Kidney (tissue), 14 donors: Measurements from ENCODE around the gene ZNF217. TPM values are rescaled to one million over a fixed set of nuclear protein-coding genes. Genes with fewer than 3 reads are reported as not detected.
"Not testable (repeated sequence)": the region's sequence is repeated elsewhere in the genome, so short reads cannot be mapped to it uniquely, and the experiment has no call there.

Source experiments
- DNase-seq, 5 donors: peaks; one replicate each; pipeline ENCODE4 v3.0.0-alpha.2; 2013 to 2020
- FAIRE-seq: peaks from 2 replicates; lab custom pipeline; 2012; peaks lifted over from hg19 to GRCh38; lab: Jason Lieb, UNC
- H3K27ac ChIP-seq, 2 donors: one replicate each; pipeline ENCODE4 v1.7.0; 2013; ENCODE audit warnings: low read depth in 2 of 2, low read length in 2 of 2, inconsistent platforms in 1 of 2
- H3K27me3 ChIP-seq: one replicate; pipeline ENCODE4 v1.7.1; 2013; ENCODE audit warnings: low read length, inconsistent platforms; ENCODE audit not compliant: control insufficient read depth, insufficient read depth
- H3K36me3 ChIP-seq, 3 donors: one replicate each; pipeline versions ENCODE4 v1.7.0 to v1.7.1; 2013; ENCODE audit warnings: low read length in 3 of 3, control low read depth in 1 of 3, inconsistent platforms in 1 of 3; ENCODE audit not compliant: insufficient read depth in 3 of 3, control insufficient read depth in 2 of 3
- H3K4me1 ChIP-seq, 3 donors: one replicate each; pipeline versions ENCODE4 v1.7.0 to v1.7.1; 2013; ENCODE audit warnings: low read length in 3 of 3, inconsistent platforms in 1 of 3, low read depth in 1 of 3; ENCODE audit not compliant: control insufficient read depth in 2 of 3, insufficient read depth in 2 of 3
- H3K4me3 ChIP-seq, 3 donors: one replicate each; pipeline versions ENCODE4 v1.7.0 to v1.8.1; 2013; ENCODE audit warnings: low read length in 3 of 3, control low read depth in 1 of 3, inconsistent platforms in 1 of 3
- H3K9ac ChIP-seq, 3 donors: one replicate each; pipeline versions ENCODE4 v1.7.0 to v1.7.1; 2013; ENCODE audit warnings: low read length in 3 of 3, control low read depth in 1 of 3, inconsistent platforms in 1 of 3
- H3K9me3 ChIP-seq, 3 donors: one replicate each; pipeline versions ENCODE4 v1.7.0 to v1.7.1; 2013; ENCODE audit warnings: low read length in 3 of 3, control low read depth in 1 of 3, inconsistent platforms in 1 of 3; ENCODE audit not compliant: control insufficient read depth in 2 of 3, insufficient read depth in 1 of 3
- CTCF ChIP-seq: IDR thresholded peaks from 3 replicates; pipeline ENCODE4 v1.5.1; 2012; ENCODE audit warnings: mild to moderate bottlenecking, moderate library complexity, borderline replicate concordance; ENCODE audit not compliant: insufficient read depth; ENCODE audit errors: extremely low read depth
- intact Hi-C: fragments of 100-400 bp; cut with DNase I; formaldehyde crosslinking; loops from one replicate; pipeline ENCODE4 v1.11.1; 2022
- polyA plus RNA-seq: library from polyadenylated mRNA; stranded (reverse); fragments of 350-450 nt; fragmentation: Illumina TruSeq; extraction: RNeasy Lipid Tissue Mini Kit (QIAGEN cat#74804); gene quantifications from one replicate; pipeline ENCODE4 v1.2.3, GENCODE V29; 2014; ENCODE audit warnings: low read depth, low replicate concordance; ENCODE audit not compliant: insufficient read depth
- total RNA-seq: library from RNA; stranded (reverse); fragmentation: NEBNext Ultra II Directional; extraction: Animal tissue kit (Norgen Biotek cat#: 25700); gene quantifications from one replicate; pipeline ENCODE4 v1.2.1, GENCODE V29; 2021
- donor health status: control.
- donor health status: control.
- donor health status: control.
- donor health status: control.
- donor health status: control.
- donor health status: DM: yes; HTN: yes; CAD: no.
- donor health status: Normal renal cell carcinoma (clear cell type).

ZNF217 gene
- total and polyA plus RNA-seq, 2 donors from 2014 or later = 5.0 to 60.9 TPM

- Histone ChIP-seq H3K4me3 (no peak overlapping the region), H3K27ac (no peak overlapping the region), H3K4me1 (peaks cover 0 to 3% (median 0%) of the 10 kb centered on the region in 3 donors), H3K9me3 (no peaks in the 10 kb centered on the region), H3K9ac (no peak overlapping the region), H3K36me3 (no peaks in the 10 kb centered on the region), H3K27me3 (no peaks in the 10 kb centered on the region)
- TF ChIP-seq CTCF = no peak
- intact Hi-C loops = no loop called here
- no peak for DNase-seq
- FAIRE-seq = no peak
Measured at GRCh38 chr20:53613748-53614147, 20.1 kb upstream of the ZNF217 start.

GRCh38 chr20:53612289-53612688, 18.6 kb upstream of the ZNF217 start:
- H3K9me3 ChIP-seq, intact Hi-C loops, H3K4me1 ChIP-seq, H3K27ac ChIP-seq, H3K9ac ChIP-seq, H3K27me3 ChIP-seq, H3K4me3 ChIP-seq, H3K36me3 ChIP-seq, FAIRE-seq: not testable (repeated sequence)
- DNase-seq = peak in 1 of 5 donors; percentile 3

- H3K27ac ChIP-seq = peak overlapping the region in 1 of 2 donors; percentile 11
- DNase-seq (peak in 3 of 5 donors; percentile 32 to 49 (median 33)), FAIRE-seq (no peak)
- H3K9me3 ChIP-seq = no peaks in the 10 kb centered on the region
- H3K36me3 ChIP-seq = no peaks in the 10 kb centered on the region
- TF ChIP-seq CTCF = no peak
- no peaks in the 10 kb centered on the region for H3K27me3 ChIP-seq
- intact Hi-C loops = no loop called here
- H3K4me1 ChIP-seq = peaks cover 0 to 3% (median 2%) of the 10 kb centered on the region in 3 donors
- H3K9ac ChIP-seq = no peak overlapping the region
- H3K4me3 ChIP-seq = no peak overlapping the region
Measured at GRCh38 chr20:53611449-53611894, 17.8 kb upstream of the ZNF217 start.

GRCh38 chr20:53609491-53610445, 16.1 kb upstream of the ZNF217 start:
- Histone ChIP-seq H3K36me3 (no peaks in the 10 kb centered on the region), H3K4me1 (peaks cover 0 to 4% (median 3%) of the 10 kb centered on the region in 3 donors), H3K4me3 (peak overlapping the region in 1 of 3 donors; percentile 16), H3K27ac (peak overlapping the region in 1 of 2 donors; percentile 34), H3K9me3 (no peaks in the 10 kb centered on the region), H3K27me3 (no peaks in the 10 kb centered on the region), H3K9ac (no peak overlapping the region)
- intact Hi-C loops = no loop called here
- no peak for TF ChIP-seq CTCF
- peak in 4 of 5 donors; percentile 64 to 79 (median 70) for DNase-seq
- FAIRE-seq = no peak
